ENCODE results near the gene CHST8.

CHST8 gene

DNA sequence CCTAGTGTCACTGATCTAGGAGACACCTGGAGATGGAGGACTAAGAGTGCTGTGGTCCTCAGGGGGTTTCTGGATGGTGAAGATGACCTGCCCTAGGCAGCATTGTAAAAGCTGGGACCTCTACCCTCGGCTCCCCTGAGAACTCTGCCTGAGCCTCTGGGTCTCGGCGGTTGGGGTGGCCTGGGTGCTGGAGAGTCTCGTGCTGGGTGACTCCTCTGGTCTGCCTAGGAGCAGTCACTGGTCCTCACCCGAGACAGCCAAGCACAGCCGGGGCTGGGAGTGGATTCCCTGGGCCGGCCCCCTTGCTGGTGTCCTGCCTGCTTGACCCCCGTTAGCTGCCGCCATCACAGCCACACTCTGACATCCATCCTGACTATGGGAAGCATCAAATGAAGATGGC, 181.6 kb downstream of the CHST8 start:
- Mint-ChIP-seq H3K4me3 (no peak overlapping the region), H3K9me3 (no peaks in the 10 kb centered on the region), H3K4me1 (ENCODE audit: low read depth) (peaks cover 8% of the 10 kb centered on the region), H3K27ac (no peak overlapping the region), H3K36me3 (ENCODE audit: low read depth) (peaks cover 70% of the 10 kb centered on the region), H3K27me3 (peaks cover 2% of the 10 kb centered on the region)
- intact Hi-C loops (cut with micrococcal nuclease), result no loop called here

DNA sequence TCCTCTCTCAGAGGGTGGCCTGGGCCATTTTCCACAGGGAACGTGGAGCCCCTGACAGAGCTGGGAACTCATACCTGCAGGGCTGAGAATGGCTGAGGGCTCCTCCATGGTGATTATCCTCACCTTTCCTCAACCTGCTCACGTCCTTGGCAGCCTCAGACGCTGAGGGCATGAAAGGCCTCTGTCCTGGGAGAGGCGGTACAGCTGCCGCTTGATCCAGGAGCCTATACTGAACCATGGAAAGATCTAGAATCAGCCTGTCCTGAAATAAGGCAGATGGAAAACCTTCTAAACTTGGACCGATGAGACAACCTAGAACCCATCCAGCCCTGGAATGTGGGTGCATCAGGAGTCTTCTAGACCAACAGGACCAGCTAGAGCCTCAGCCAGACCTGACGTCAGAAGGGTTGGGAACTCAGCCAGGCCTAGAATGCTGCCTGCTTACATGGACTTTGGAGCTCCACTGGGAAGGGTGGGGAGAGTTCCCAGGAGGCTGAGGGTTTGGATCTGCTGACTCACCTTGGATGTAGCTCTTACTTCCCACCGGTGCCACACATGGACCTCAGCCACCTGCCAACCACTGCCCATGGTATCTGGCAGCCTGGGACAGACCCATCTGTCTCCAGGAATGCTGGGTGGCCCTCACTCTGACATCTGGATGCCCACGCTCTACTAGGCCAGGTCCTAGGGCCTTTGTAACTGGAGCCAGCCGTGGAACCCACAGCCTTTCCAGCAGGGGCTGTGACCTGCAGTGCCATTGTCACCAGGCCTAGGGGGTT, 182.5 kb downstream of the CHST8 start:
- H3K27ac Mint-ChIP-seq, result no peak overlapping the region
- peaks cover 74% of the 10 kb centered on the region for H3K36me3 Mint-ChIP-seq (ENCODE audit: low read depth)
- no peaks in the 10 kb centered on the region for H3K9me3 Mint-ChIP-seq
- H3K27me3 Mint-ChIP-seq, result no peaks in the 10 kb centered on the region
- intact Hi-C loops (cut with micrococcal nuclease), result no loop called here
- peaks cover 5% of the 10 kb centered on the region for H3K4me1 Mint-ChIP-seq (ENCODE audit: low read depth)
- H3K4me3 Mint-ChIP-seq, result no peak overlapping the region

DNA sequence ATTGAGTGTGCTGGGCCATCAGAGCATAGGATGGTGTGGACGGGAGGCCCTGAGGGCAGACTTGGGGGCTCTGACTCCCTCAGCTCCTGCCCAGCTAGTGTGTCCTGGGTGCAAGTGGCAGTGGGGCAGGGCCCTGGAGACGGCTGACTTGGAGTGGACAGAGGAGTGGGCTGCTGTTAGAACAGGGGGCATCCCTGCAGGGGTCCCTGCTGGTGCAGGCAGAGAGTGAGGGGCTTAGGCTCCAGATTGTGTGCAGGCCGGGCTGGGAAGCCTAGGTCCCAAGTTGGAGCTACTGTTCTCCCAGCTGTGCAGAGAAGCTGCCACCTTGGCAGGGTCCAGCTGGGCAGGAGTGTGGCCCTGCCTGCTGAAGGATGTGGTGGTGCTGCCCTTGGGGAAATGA, 183.6 kb downstream of the CHST8 start:
- Mint-ChIP-seq H3K4me3 (no peak overlapping the region), H3K4me1 (ENCODE audit: low read depth) (peaks cover 5% of the 10 kb centered on the region), H3K9me3 (no peaks in the 10 kb centered on the region), H3K36me3 (ENCODE audit: low read depth) (peaks cover 85% of the 10 kb centered on the region), H3K27me3 (no peaks in the 10 kb centered on the region), H3K27ac (no peak overlapping the region)
- intact Hi-C loops (cut with micrococcal nuclease), result no loop called here

DNA sequence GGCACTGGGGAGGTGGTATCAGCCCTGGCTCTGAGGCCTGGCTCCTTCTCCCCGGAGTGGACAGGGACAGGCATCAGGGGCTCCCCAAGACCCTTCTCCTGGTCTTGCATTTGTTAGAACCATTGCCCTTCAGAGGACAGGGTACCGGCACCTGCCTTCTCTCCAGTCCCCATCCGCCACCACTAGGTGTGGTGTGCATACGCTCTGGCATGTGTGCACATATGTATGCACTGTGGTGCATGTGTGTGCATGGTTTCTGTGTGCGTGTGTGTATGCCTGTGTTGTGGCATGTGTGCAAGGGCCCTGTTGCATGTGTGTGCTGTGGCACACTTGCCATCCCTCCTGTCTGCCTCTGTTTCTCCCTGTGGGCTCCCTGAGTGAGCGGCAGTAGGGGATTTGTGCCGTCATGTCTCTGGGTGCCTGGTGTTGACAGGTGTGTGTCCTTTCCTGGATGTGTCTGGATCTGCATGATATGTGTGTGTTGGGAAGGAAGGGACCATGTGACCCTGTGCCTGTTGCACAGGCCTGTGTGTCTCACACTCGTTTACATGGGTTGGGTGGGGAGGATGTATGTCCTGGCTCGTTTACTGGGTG, 184.2 kb downstream of the CHST8 start:
- no peak overlapping the region for H3K4me3 Mint-ChIP-seq
- no peaks in the 10 kb centered on the region for H3K9me3 Mint-ChIP-seq
- no peaks in the 10 kb centered on the region for H3K27me3 Mint-ChIP-seq
- H3K4me1 Mint-ChIP-seq (ENCODE audit: low read depth), result peaks cover 5% of the 10 kb centered on the region
- H3K27ac Mint-ChIP-seq, result no peak overlapping the region
- intact Hi-C loops (cut with micrococcal nuclease), result no loop called here
- peaks cover 89% of the 10 kb centered on the region for H3K36me3 Mint-ChIP-seq (ENCODE audit: low read depth)

DNA sequence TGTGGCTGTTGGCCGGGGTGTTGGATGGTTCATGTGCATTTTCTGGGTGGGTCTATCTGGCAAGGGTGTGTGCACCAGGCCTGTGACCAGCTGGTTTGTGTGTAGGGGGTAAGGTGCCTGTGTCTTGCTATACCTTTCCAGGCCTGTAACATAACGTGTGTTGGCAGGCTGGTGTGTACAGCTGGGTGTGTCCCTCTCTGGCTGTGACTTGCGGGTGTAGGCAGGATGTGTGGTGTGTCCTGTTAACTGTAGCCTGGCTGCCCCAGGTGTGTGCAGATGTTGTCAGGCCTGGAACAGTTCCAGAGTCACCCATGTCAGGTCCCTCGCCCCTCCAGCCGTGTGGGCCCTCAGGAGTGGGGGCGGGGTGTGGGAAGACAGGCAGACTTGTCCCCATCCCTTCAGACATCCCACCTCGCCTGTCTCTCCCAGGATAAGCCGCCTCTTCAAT, 184.7 kb downstream of the CHST8 start:
- Mint-ChIP-seq H3K9me3 (no peaks in the 10 kb centered on the region), H3K27ac (no peak overlapping the region), H3K27me3 (no peaks in the 10 kb centered on the region), H3K4me3 (no peak overlapping the region), H3K4me1 (ENCODE audit: low read depth) (peaks cover 5% of the 10 kb centered on the region), H3K36me3 (ENCODE audit: low read depth) (peaks cover 89% of the 10 kb centered on the region)
- intact Hi-C loops (cut with micrococcal nuclease), result no loop called here

DNA sequence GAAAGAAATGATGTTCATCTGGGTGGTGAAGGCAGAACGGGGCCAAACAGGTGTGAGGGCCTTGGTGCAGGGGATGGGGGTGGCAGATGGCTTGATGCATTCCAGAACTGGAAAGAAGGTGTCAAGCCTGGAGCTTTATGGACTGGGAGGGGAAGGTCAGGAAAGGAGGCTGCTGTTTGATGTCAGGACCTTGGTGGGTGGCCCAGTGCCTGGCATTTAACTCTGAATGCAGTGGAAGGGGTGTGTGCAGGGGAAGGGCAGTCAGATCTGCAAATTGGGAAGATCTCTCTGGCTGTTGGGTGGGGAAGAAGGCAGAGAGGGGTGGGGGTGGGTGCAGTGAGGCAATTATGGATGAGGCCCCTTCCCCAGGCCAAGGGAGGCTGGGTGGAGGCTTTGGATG, 186.6 kb downstream of the CHST8 start:
- Mint-ChIP-seq H3K27me3 (no peaks in the 10 kb centered on the region), H3K27ac (no peak overlapping the region), H3K4me3 (no peak overlapping the region), H3K36me3 (ENCODE audit: low read depth) (peaks cover 86% of the 10 kb centered on the region), H3K9me3 (no peaks in the 10 kb centered on the region), H3K4me1 (ENCODE audit: low read depth) (peaks cover 11% of the 10 kb centered on the region)
- intact Hi-C loops (cut with micrococcal nuclease), result no loop called here

DNA sequence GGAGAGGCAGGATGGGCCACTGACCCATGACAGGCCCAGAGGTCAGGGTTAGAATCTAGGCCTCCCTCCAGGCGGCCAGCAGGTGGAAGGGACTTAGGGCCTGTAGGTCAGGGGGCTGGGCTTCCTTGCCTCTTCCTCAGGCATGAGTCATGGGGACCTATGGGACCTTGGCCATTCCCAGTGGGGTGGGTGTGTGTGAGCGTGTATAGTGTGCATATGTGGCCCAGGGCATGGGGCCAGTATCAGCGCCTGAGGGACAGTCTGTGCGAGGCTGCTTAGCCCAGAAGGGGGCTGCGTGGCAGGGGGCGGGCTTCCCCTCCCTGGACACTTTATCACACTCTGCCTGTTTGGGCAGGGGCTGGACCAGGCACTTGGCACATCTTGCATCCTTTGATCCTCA, 188.2 kb downstream of the CHST8 start:
- Mint-ChIP-seq H3K36me3 (ENCODE audit: low read depth) (peaks cover 78% of the 10 kb centered on the region), H3K27me3 (no peaks in the 10 kb centered on the region), H3K27ac (no peak overlapping the region), H3K4me3 (no peak overlapping the region), H3K4me1 (ENCODE audit: low read depth) (peaks cover 11% of the 10 kb centered on the region), H3K9me3 (no peaks in the 10 kb centered on the region)
- intact Hi-C loops (cut with micrococcal nuclease), result no loop called here

DNA sequence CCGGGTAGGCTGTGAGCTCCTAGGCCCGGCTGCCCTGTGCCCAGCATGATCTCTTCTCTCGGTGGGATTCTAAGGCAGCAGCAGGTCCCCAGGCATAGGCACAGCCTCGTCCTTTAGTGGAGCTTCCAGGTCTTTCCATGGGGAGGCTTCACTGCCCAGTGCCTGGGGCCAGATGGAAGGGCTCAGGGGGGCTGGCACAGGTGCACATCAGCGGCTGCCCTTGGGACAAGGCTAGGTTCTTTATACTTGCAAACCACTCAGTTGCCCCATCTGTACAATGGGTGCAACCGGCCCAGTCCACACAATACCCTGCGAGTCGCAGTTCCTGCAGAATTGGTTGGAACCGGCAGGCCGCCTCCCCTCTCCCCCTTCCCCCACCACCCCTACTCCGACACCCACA, 189.1 kb downstream of the CHST8 start:
- Mint-ChIP-seq H3K4me1 (ENCODE audit: low read depth) (peaks cover 18% of the 10 kb centered on the region), H3K4me3 (no peak overlapping the region), H3K9me3 (no peaks in the 10 kb centered on the region), H3K27ac (no peak overlapping the region), H3K27me3 (no peaks in the 10 kb centered on the region), H3K36me3 (ENCODE audit: low read depth) (peaks cover 73% of the 10 kb centered on the region)
- intact Hi-C loops (cut with micrococcal nuclease), result no loop called here

DNA sequence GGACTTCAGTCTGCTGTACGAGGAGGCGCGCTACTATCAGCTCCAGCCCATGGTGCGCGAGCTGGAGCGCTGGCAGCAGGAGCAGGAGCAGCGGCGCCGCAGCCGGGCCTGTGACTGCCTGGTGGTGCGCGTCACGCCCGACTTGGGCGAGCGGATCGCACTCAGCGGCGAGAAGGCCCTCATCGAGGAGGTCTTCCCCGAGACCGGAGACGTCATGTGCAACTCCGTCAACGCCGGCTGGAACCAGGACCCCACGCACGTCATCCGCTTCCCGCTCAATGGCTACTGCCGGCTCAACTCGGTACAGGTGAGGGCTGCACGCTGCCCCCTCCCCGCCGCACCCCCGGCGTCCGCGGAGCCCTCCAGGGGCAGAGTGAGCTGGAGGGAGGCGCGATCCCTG, 189.5 kb downstream of the CHST8 start:
- H3K9me3 Mint-ChIP-seq, result no peaks in the 10 kb centered on the region
- no peaks in the 10 kb centered on the region for H3K27me3 Mint-ChIP-seq
- H3K27ac Mint-ChIP-seq, result no peak overlapping the region
- H3K4me1 Mint-ChIP-seq (ENCODE audit: low read depth), result peaks cover 19% of the 10 kb centered on the region
- H3K36me3 Mint-ChIP-seq (ENCODE audit: low read depth), result peaks cover 68% of the 10 kb centered on the region
- no peak overlapping the region for H3K4me3 Mint-ChIP-seq
- intact Hi-C loops (cut with micrococcal nuclease), result no loop called here

DNA sequence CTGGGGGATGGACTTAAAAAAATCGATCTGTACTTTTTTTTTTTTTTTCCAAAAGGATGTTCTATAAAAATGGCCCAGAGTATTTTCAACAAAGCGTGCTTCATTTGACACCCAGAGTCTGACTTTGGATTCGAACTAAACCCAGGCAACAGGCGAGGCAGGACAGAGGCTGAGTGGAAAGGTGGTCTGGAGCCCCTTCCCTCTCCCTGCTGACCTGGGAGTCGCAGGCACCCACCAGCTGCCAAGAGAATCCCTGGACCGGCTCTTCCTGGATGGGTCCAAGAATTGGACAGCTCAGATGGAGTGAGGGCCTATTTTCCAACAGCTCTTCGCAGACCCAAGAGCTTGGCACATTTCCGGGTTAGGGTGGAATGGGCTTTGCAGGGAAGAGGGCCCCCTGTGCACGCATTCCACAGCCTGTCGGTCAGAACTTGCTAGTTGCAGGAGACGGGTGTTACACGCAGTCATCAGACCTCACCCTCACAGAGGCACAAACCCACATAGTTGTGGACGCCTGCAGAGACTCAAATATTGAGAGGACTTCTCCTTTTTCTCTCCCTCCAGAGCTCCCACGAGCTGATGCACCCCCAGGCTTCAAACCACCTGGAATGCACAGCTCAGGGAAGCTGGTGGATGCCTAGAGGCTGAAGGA, 190.1 kb downstream of the CHST8 start:
- Mint-ChIP-seq H3K4me1 (ENCODE audit: low read depth) (peaks cover 20% of the 10 kb centered on the region), H3K36me3 (ENCODE audit: low read depth) (peaks cover 62% of the 10 kb centered on the region), H3K27ac (peak overlapping the region; percentile 14), H3K9me3 (no peaks in the 10 kb centered on the region), H3K27me3 (no peaks in the 10 kb centered on the region), H3K4me3 (no peak overlapping the region)
- intact Hi-C loops (cut with micrococcal nuclease), result no loop called here

DNA sequence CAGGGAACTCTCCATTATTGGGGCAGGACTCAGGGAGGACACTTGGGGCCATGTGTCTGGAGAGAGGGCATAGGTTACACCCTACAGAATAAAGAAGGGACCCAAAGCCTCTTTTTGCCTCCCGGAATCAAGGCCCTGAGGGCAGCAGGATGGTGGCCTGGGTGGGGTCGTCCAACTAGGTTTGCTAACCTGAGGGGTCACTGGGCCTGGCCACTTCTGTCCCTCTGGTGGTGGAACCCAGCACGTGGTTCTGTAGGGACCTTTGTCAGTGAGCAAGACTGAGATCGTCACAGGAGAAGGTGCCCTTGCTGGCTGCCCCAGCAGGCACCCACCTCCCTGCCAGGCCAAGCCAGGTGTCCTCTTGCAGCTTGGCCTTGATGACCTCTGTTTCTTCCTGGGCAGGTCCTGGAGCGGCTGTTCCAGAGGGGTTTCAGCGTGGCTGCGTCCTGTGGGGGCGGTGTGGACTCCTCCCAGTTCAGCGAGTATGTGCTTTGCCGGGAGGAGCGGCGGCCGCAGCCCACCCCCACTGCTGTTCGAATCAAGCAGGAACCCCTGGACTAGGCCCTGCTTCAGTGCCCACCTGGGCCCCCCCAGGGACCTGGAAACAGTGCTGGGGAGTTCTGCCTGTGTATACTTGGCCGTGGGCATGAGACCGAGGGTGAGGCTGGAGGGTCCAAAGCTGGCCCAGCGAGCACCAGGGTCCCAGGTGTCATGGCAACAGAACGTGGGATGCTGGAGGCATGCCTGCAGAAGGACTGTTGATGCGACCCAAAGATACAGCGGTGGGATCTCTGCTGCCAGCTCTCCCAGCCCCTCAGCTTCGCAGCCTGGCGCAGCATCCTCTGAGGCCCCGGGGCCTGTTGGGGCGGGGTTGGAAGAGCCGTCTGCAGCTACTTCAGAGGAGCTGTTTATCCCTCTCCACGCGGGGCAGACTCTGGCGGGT, 190.9 kb downstream of the CHST8 start:
- no peaks in the 10 kb centered on the region for H3K27me3 Mint-ChIP-seq
- peaks cover 27% of the 10 kb centered on the region for H3K4me1 Mint-ChIP-seq (ENCODE audit: low read depth)
- H3K36me3 Mint-ChIP-seq (ENCODE audit: low read depth), result peaks cover 54% of the 10 kb centered on the region
- peak overlapping the region; percentile 14 for H3K27ac Mint-ChIP-seq
- intact Hi-C loops (cut with micrococcal nuclease), result no loop called here
- H3K9me3 Mint-ChIP-seq, result no peaks in the 10 kb centered on the region
- H3K4me3 Mint-ChIP-seq, result no peak overlapping the region

DNA sequence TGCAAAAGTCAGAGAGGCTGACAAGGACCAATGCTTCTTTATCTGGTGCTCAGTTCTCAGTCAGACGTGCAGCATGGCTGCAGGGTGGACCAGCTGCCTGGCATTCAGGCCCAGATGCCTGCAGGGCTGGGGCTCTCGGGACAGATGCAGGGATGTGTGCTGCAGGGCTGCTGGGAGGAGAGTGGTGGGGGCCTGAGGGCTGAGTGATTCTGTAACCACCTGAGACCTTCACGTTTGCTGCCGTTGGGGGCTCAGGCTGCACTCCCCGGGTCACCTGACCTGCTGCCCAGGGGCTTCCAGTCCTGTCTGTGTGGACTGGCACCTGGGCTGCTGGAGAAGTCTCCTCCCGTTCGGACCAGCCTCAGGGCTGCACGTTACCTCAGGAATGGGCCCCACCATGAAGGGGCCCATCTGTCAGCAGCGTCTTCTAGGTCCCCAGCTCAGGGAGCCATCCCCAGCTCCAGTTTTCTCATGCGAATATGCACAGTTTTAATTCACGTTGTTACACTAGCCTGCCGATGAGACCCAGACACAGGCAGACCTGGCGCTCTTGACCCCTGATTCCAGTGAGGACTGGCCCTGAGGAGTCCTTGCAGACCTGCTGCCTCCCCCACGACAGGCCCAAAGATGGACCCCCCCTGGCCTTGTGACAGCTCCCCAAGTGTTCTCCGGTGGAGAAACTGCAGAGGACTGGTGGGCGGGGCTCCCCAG, 191.8 kb downstream of the CHST8 start:
- intact Hi-C loops (cut with micrococcal nuclease), result no loop called here
- Mint-ChIP-seq H3K4me3 (no peak overlapping the region), H3K27ac (no peak overlapping the region), H3K4me1 (ENCODE audit: low read depth) (peaks cover 35% of the 10 kb centered on the region), H3K36me3 (ENCODE audit: low read depth) (peaks cover 46% of the 10 kb centered on the region), H3K9me3 (no peaks in the 10 kb centered on the region), H3K27me3 (no peaks in the 10 kb centered on the region)
